Skeletal muscle satellite cell (primary cell): ENCODE measurements around the gene ADTRP.

Experiments
- H3K27me3 ChIP-seq: 2 replicates; pipeline ENCODE4 v1.7.0; 2013; ENCODE audit warnings: low read length; ENCODE audit not compliant: control insufficient read depth, insufficient read depth
- H3K36me3 ChIP-seq: 2 replicates; pipeline ENCODE4 v1.7.0; 2013; ENCODE audit warnings: mild to moderate bottlenecking, control low read depth, low read length; ENCODE audit not compliant: insufficient read depth
- H3K4me1 ChIP-seq: 2 replicates; pipeline ENCODE4 v1.7.0; 2013; ENCODE audit warnings: low read length; ENCODE audit not compliant: control insufficient read depth, insufficient read depth
- H3K4me2 ChIP-seq: 2 replicates; pipeline ENCODE4 v1.7.0; 2013; ENCODE audit warnings: mild to moderate bottlenecking, low read length
- H3K4me3 ChIP-seq: 2 replicates; pipeline ENCODE4 v1.7.0; 2013; ENCODE audit warnings: low read length
- H3K9ac ChIP-seq: 2 replicates; pipeline ENCODE4 v1.7.0; 2013; ENCODE audit warnings: mild to moderate bottlenecking, low read depth, low read length, moderate library complexity
- H3K9me3 ChIP-seq: replicated peaks from 2 replicates; pipeline ENCODE4 v1.7.0; 2013; ENCODE audit warnings: mild to moderate bottlenecking, control low read depth, low read length

ADTRP gene

GRCh38 chr6:11785415-11785773, 6.8 kb upstream of the ADTRP start:
- Histone ChIP-seq H3K9me3 (no peaks in the 10 kb centered on the region), H3K27me3 (no peaks in the 10 kb centered on the region), H3K9ac (no peak overlapping the region), H3K36me3 (no peaks in the 10 kb centered on the region), H3K4me1 (no peaks in the 10 kb centered on the region), H3K4me3 (no peak overlapping the region), H3K4me2 (no peak overlapping the region)

- no peaks in the 10 kb centered on the region for H3K4me1 ChIP-seq
- no peak overlapping the region for H3K4me2 ChIP-seq
- H3K36me3 ChIP-seq, result no peaks in the 10 kb centered on the region
- H3K27me3 ChIP-seq, result no peaks in the 10 kb centered on the region
- H3K9me3 ChIP-seq, result no peaks in the 10 kb centered on the region
- H3K9ac ChIP-seq, result no peak overlapping the region
- no peak overlapping the region for H3K4me3 ChIP-seq
Measured at GRCh38 chr6:11784341-11784740, 5.7 kb upstream of the ADTRP start.

GRCh38 chr6:11783524-11784064, 5.0 kb upstream of the ADTRP start:
- H3K9ac ChIP-seq, result no peak overlapping the region
- H3K4me2 ChIP-seq, result no peak overlapping the region
- no peaks in the 10 kb centered on the region for H3K9me3 ChIP-seq

GRCh38 chr6:11782524-11782923, 3.9 kb upstream of the ADTRP start:
- H3K4me2 ChIP-seq, result no peak overlapping the region
- no peak overlapping the region for H3K9ac ChIP-seq
- no peaks in the 10 kb centered on the region for H3K36me3 ChIP-seq
- H3K9me3 ChIP-seq, result no peaks in the 10 kb centered on the region
- no peaks in the 10 kb centered on the region for H3K4me1 ChIP-seq
- no peaks in the 10 kb centered on the region for H3K27me3 ChIP-seq
- H3K4me3 ChIP-seq, result no peak overlapping the region

More at GRCh38 chr6:11783524-11784064, 5.0 kb upstream of the ADTRP start:
- no peaks in the 10 kb centered on the region for H3K27me3 ChIP-seq
- H3K4me3 ChIP-seq, result no peak overlapping the region
- no peaks in the 10 kb centered on the region for H3K36me3 ChIP-seq
- H3K4me1 ChIP-seq, result no peaks in the 10 kb centered on the region

GRCh38 chr6:11780097-11780428, 1.5 kb upstream of the ADTRP start:
- no peaks in the 10 kb centered on the region for H3K4me1 ChIP-seq
- H3K4me2 ChIP-seq, result no peak overlapping the region

GRCh38 chr6:11779329-11780096, 910 bp upstream of the ADTRP start:
- Histone ChIP-seq H3K36me3 (no peaks in the 10 kb centered on the region), H3K9me3 (no peaks in the 10 kb centered on the region), H3K4me3 (no peak overlapping the region)

More at GRCh38 chr6:11780097-11780428, 1.5 kb upstream of the ADTRP start:
- Histone ChIP-seq H3K9ac (no peak overlapping the region), H3K27me3 (no peaks in the 10 kb centered on the region), H3K36me3 (no peaks in the 10 kb centered on the region), H3K4me3 (no peak overlapping the region), H3K9me3 (no peaks in the 10 kb centered on the region)

GRCh38 chr6:11778036-11778435, 567 bp downstream of the ADTRP start:
- no peaks in the 10 kb centered on the region for H3K27me3 ChIP-seq
- H3K4me1 ChIP-seq, result peaks cover 4% of the 10 kb centered on the region
- H3K36me3 ChIP-seq, result no peaks in the 10 kb centered on the region
- no peak overlapping the region for H3K4me3 ChIP-seq
- H3K4me2 ChIP-seq, result no peak overlapping the region
- H3K9me3 ChIP-seq, result no peaks in the 10 kb centered on the region
- no peak overlapping the region for H3K9ac ChIP-seq

More at GRCh38 chr6:11779329-11780096, 910 bp upstream of the ADTRP start:
- Histone ChIP-seq H3K27me3 (no peaks in the 10 kb centered on the region), H3K9ac (no peak overlapping the region), H3K4me1 (no peaks in the 10 kb centered on the region), H3K4me2 (no peak overlapping the region)

- no peaks in the 10 kb centered on the region for H3K36me3 ChIP-seq
- no peaks in the 10 kb centered on the region for H3K9me3 ChIP-seq
- no peaks in the 10 kb centered on the region for H3K27me3 ChIP-seq
- H3K9ac ChIP-seq, result no peak overlapping the region
- no peak overlapping the region for H3K4me2 ChIP-seq
- no peak overlapping the region for H3K4me3 ChIP-seq
- H3K4me1 ChIP-seq, result peaks cover 23% of the 10 kb centered on the region
Measured at GRCh38 chr6:11775791-11776409, 2.7 kb downstream of the ADTRP start.

GRCh38 chr6:11774426-11774825, 4.2 kb downstream of the ADTRP start:
- Histone ChIP-seq H3K4me2 (no peak overlapping the region), H3K27me3 (no peaks in the 10 kb centered on the region), H3K4me3 (no peak overlapping the region), H3K9me3 (no peaks in the 10 kb centered on the region), H3K4me1 (peaks cover 37% of the 10 kb centered on the region), H3K36me3 (no peaks in the 10 kb centered on the region), H3K9ac (no peak overlapping the region)

- Histone ChIP-seq H3K4me2 (no peak overlapping the region), H3K36me3 (no peaks in the 10 kb centered on the region), H3K9me3 (no peaks in the 10 kb centered on the region), H3K4me1 (peaks cover 45% of the 10 kb centered on the region), H3K27me3 (no peaks in the 10 kb centered on the region), H3K4me3 (no peak overlapping the region), H3K9ac (no peak overlapping the region)
Measured at GRCh38 chr6:11773581-11773980, 5.0 kb downstream of the ADTRP start.

- Histone ChIP-seq H3K4me1 (peaks cover 51% of the 10 kb centered on the region), H3K9me3 (no peaks in the 10 kb centered on the region), H3K9ac (no peak overlapping the region), H3K27me3 (no peaks in the 10 kb centered on the region), H3K4me3 (no peak overlapping the region), H3K36me3 (no peaks in the 10 kb centered on the region), H3K4me2 (peak overlapping the region; percentile 45)
Measured at GRCh38 chr6:11773013-11773412, 5.6 kb downstream of the ADTRP start.
